Tibial artery (tissue), 4 donors: ENCODE results near the gene PITPNM2.

Experiments
- DNase-seq, 2 donors: peaks; one replicate each; pipeline ENCODE4 v3.0.0-alpha.2; 2019
- H3K27ac ChIP-seq, 2 donors: fragments of 200-600 bp; sonication (generic) in 1 of 2; 1 replicate in 1 of 2; 2 replicates in 1 of 2; pipeline ENCODE4 v1.5.1; 2018 to 2019; ENCODE audit warnings: mild to moderate bottlenecking in 1 of 2
- H3K27me3 ChIP-seq, 2 donors: fragments of 200-600 bp; sonication (generic) in 1 of 2; one replicate each; pipeline versions ENCODE4 v1.5.1 to v1.6.0; 2016 to 2019
- H3K36me3 ChIP-seq, 3 donors: fragments of 200-600 bp; sonication (generic) in 2 of 3; one replicate each; pipeline ENCODE4 v1.5.1; 2016 to 2019; ENCODE audit warnings: mild to moderate bottlenecking in 2 of 3
- H3K4me1 ChIP-seq, 4 donors: fragments of 200-600 bp; sonication (generic) in 2 of 4; 1 replicate in 3 of 4; 2 replicates in 1 of 4; pipeline ENCODE4 v1.5.1; 2016 to 2019
- H3K4me3 ChIP-seq, 2 donors: fragments of 200-600 bp; sonication (generic) in 1 of 2; 1 replicate in 1 of 2; 2 replicates in 1 of 2; pipeline ENCODE4 v1.5.1; 2018 to 2019; ENCODE audit warnings: mild to moderate bottlenecking in 2 of 2
- H3K9me3 ChIP-seq, 3 donors: fragments of 200-600 bp; sonication (generic) in 1 of 3; one replicate each; pipeline ENCODE4 v1.5.1; 2016 to 2019
- intact Hi-C: fragments of 100-400 bp; cut with DNase I; formaldehyde crosslinking; loops from one replicate; pipeline ENCODE4 v1.15.0; 2023; ENCODE audit warnings: low total_unique reads
- TF ChIP-seq, protein P1 (sequence below), 2 experiments: fragments of 200-600 bp in 1 of 2; fragments of 450-650 bp in 1 of 2; IDR thresholded peaks; one replicate each; pipeline ENCODE4 v1.5.1; 2017 to 2019; ENCODE audit warnings: antibody characterized with exemption in 2 of 2, mild to moderate bottlenecking in 1 of 2, moderate library complexity in 1 of 2

Gene PITPNM2

DNA sequence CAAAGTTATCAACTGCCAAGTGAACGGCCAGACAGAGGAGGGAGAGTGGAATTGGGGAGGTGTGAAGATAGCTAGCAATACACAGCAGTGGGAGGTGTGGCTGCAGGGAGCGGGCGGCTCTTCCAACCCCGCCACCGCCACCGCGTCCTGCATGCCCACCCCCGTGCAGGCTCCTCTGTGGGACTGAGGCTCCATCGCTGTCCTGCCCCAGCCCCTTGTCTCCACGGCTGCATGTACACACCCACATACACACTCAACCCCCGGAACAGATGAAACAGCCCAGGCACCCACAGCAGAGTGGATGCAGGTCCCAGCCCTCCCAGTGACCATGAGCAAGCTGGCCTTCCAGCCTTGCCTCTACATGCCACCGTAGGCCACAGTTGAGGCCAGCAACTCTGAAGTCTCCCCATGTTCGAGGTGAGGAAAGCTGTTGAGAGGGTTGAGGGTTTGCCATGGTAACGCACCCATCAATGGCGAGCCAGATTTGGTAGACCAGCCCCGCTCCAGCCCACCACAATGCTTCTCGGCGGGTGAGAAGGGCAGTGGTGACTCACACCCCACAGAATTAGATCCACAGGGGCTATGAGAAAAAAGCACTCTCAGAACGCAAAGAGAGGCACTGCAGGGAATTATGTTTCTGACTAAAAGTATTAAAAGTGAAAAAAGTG lies 39.3 kb downstream of the PITPNM2 start:
- no peak for DNase-seq
- intact Hi-C loops, result no loop called here
- H3K9me3 ChIP-seq, result no peaks in the 10 kb centered on the region
- peaks cover 12 to 56% (median 26%) of the 10 kb centered on the region in 4 donors for H3K4me1 ChIP-seq
- no peak overlapping the region for H3K27ac ChIP-seq
- H3K4me3 ChIP-seq, result no peak overlapping the region
- no peaks in the 10 kb centered on the region for H3K27me3 ChIP-seq
- TF ChIP-seq, protein P1, sequence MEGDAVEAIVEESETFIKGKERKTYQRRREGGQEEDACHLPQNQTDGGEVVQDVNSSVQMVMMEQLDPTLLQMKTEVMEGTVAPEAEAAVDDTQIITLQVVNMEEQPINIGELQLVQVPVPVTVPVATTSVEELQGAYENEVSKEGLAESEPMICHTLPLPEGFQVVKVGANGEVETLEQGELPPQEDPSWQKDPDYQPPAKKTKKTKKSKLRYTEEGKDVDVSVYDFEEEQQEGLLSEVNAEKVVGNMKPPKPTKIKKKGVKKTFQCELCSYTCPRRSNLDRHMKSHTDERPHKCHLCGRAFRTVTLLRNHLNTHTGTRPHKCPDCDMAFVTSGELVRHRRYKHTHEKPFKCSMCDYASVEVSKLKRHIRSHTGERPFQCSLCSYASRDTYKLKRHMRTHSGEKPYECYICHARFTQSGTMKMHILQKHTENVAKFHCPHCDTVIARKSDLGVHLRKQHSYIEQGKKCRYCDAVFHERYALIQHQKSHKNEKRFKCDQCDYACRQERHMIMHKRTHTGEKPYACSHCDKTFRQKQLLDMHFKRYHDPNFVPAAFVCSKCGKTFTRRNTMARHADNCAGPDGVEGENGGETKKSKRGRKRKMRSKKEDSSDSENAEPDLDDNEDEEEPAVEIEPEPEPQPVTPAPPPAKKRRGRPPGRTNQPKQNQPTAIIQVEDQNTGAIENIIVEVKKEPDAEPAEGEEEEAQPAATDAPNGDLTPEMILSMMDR (IDR thresholded peaks at IDR 0.05), result no peak
- peaks cover 0 to 14% (median 0%) of the 10 kb centered on the region in 3 donors for H3K36me3 ChIP-seq

DNA sequence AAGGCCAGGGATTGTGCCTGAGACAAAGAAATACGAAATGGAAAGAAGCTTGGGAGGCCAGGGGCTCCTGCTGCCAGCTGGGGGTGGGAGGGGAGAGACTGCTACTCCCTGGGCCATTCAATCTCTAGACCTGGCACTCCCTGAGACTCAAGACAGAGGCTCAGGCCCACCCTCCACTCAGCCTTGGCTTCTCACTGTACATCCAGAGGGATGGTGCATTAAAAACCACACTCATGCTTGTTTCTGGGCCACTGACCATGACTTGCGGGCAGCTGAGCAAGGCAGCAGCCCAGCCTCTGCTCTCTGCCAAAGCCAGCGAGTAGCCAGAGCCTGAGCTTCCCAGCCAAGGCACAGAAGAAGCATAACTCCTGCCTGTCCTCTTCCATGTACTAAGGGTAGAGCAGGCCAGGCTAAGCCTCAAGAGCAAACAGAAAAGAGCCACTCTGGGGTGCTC lies 41.5 kb downstream of the PITPNM2 start:
- Histone ChIP-seq H3K4me3 (no peak overlapping the region), H3K9me3 (no peaks in the 10 kb centered on the region), H3K4me1 (peaks cover 0 to 35% (median 7%) of the 10 kb centered on the region in 4 donors), H3K36me3 (peaks cover 0 to 14% (median 0%) of the 10 kb centered on the region in 3 donors), H3K27ac (no peak overlapping the region), H3K27me3 (no peaks in the 10 kb centered on the region)
- peak in 1 of 2 donors; percentile 39 for DNase-seq
- intact Hi-C loops, result no loop called here
- TF ChIP-seq, protein P1 (IDR thresholded peaks at IDR 0.05), result no peak

DNA sequence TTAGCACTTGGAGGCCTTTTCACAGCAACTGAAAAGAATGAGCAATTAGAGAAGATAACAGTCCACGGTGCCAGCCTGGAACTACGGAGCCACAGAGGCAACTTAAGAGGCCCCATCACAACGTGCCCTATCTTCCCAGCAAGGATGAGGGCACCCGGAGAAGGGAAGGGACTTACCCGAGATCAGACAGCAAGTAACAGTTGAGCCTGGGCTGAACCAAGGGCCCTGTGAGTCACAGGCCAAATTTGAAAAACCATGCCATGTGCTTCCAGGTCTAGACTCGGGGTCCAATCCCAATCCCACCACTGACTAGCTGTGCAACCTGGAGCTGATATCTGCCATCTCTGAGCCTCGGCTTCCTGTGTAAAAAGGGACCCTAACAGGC lies 42.2 kb downstream of the PITPNM2 start:
- Histone ChIP-seq H3K27ac (no peak overlapping the region), H3K4me1 (peaks cover 0 to 28% (median 5%) of the 10 kb centered on the region in 4 donors), H3K4me3 (no peak overlapping the region), H3K36me3 (peaks cover 0 to 14% (median 0%) of the 10 kb centered on the region in 3 donors), H3K27me3 (no peaks in the 10 kb centered on the region), H3K9me3 (no peaks in the 10 kb centered on the region)
- DNase-seq, result no peak
- TF ChIP-seq, protein P1 (IDR thresholded peaks at IDR 0.05), result no peak
- intact Hi-C loops, result no loop called here

DNA sequence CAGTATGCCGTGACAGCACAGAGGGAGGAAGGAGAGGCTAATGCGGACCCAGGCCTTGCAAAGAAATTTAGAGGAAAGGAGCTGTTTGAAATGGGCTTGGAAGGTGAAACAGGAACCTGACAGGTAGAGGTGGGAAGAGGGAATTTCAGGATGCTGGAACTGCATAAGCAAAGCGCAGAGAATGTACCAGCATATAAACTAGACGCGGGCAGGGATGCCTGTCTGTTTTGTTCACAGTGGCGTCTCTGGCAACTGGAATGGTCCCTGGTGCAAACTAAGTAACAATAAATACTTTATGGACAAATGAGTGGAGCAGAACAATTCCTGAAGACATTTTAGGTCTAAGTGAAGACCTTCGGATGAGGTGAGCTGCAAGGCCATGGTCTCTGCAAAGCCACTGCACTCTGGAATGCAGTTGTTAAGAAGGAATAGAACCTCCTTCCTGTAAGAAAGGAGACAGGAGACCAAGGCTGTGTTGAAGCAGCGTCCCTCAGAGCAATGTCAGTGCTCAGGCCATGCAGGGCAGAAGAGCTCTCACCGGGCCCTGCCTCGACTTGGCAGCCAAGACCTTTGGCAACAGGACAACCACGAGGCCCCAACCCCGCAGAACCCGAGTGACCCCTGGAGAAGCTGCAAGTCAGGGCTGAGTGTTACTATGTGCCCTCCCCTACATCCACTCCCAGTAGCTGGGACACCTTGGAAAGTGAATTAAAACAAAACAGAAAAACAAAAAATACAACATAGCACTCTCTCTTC lies 42.8 kb downstream of the PITPNM2 start:
- no peak for DNase-seq

DNA sequence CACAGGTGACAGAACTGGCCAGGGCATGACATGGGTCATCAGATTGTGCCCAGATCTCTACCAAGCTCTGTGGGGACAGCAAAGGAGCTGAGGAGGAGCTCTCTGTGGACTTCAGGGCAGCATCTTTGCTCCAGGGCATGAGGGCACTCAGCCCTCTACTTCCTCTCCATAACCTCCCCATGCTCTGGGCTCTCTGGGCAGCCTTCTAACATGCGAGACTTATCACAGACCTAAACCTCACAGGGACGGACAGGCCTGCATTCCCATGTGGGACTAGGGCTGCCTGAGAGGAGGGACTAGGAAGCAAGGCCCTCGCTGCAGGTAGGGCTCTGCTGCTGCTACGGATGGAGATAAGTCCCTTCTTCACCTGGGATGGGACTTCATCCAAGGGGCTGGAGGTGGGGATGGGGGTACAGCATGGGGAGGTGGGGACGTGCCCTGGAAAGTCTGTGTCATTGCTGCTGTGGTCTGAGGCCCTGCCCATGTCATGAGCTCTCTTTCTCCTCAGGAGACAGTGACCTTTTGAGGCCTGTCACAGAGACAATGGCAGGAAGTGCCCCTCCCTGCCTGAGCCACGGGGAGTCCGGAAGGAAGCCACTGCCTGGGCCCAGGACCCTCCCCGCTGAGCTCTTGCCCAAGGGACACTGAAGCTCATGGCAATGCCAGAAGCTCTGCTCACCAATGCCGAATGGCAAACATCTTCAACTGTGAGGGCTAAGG lies 44.1 kb downstream of the PITPNM2 start:
- TF ChIP-seq, protein P1 (IDR thresholded peaks at IDR 0.05), result no peak
- peaks cover 0 to 11% (median 0%) of the 10 kb centered on the region in 4 donors for H3K4me1 ChIP-seq
- H3K9me3 ChIP-seq, result no peaks in the 10 kb centered on the region
- intact Hi-C loops, result no loop called here
- no peak overlapping the region for H3K27ac ChIP-seq
- no peak overlapping the region for H3K4me3 ChIP-seq
- H3K36me3 ChIP-seq, result peaks cover 0 to 14% (median 0%) of the 10 kb centered on the region in 3 donors
- H3K27me3 ChIP-seq, result no peaks in the 10 kb centered on the region
- no peak for DNase-seq

More for the DNA sequence above, 42.8 kb downstream of the PITPNM2 start:
- TF ChIP-seq, protein P1 (IDR thresholded peaks at IDR 0.05), result no peak
- Histone ChIP-seq H3K4me1 (peaks cover 0 to 24% (median 3%) of the 10 kb centered on the region in 4 donors), H3K27ac (no peak overlapping the region), H3K27me3 (no peaks in the 10 kb centered on the region), H3K4me3 (no peak overlapping the region), H3K9me3 (no peaks in the 10 kb centered on the region), H3K36me3 (peaks cover 0 to 14% (median 0%) of the 10 kb centered on the region in 3 donors)
- intact Hi-C loops, result no loop called here
